Stimulated activated CD4-positive, alpha-beta T cell treated with anti-CD3 and anti-CD28 coated beads, TNF-alpha, amount 100 ng/mL, for 4 hours (primary cell): ENCODE results near the gene GIPC3.

Source experiments
- DNase-seq, 3 experiments: peaks; one replicate each; pipeline ENCODE4 v3.0.0-alpha.2; 2020; ENCODE audit warnings: low read depth in 3 of 3

GIPC3 gene

DNA sequence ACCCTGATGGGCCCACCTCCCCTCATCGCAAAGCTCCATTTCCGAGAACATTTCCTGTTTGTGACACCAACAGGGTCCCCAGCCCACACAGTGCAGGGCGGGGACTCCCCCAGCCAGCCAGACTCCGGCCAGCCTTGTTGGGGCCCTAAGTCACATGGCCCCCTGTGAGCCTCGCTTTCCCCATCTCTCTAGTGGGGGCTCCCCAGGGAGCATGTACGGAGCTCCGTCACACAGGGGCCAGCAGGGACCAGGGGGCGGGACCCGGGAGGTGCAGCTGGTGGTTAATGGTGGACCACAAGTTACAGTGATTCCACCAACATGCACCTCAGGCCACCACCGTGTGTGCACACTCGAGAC is 19.7 kb downstream of the GIPC3 start:
- no peak for DNase-seq

DNA sequence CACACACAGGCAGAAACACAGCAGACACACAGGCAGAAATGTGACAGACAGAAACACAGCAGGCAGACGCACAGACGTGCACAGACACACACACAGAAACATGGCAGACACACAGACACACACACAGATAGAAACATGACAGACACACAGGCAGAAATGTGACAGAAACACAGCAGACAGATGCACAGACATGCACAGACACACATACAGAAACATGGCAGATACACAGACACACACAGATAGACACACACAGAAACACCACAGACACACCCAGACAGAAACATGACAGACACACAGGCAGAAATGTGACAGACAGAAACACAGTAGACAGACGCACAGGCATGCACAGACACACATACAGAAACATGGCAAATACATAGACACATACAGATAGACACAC is 20.1 kb downstream of the GIPC3 start:
- no peak for DNase-seq

DNA sequence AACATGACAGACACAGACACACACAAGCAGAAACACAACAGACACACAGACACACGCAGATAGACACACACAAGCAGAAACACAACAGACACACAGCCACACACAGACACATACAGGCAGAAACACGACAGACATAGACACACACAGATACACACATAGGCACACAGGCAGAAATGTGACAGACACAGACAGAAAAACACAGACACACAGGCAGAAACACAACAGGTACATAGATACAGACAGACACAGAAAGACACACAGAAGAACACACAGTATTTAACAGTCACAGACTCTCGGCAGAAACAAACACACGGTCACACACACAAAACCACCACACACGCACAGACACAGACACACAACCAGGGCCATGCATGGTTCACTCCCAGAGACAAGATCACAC is 20.5 kb downstream of the GIPC3 start:
- no peak for DNase-seq

DNA sequence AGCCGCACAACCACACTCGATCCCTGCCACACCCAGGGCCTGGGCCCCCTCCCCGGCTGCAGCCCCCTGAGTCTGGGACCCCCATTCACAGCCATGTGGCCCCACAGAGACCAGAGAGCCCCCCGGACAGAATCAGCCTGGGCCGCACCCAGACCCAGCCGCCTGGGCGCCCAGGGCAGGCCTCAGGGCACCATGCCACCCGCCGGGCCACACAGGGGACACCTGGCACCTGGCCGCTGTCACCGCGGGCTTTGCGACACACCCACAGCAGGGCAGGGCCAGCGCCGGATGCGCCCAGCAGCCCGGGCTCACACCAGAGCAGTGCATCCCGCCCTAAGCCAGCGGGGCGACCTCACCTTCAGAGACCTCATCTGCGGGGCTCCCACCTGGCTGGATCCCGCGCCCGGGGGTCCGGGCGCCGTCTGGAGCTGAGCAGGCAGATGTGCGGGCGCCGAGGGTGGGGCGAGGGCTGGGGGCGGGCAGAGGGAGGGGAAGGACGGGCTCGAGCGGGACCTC is 21.0 kb downstream of the GIPC3 start:
- no peak for DNase-seq

DNA sequence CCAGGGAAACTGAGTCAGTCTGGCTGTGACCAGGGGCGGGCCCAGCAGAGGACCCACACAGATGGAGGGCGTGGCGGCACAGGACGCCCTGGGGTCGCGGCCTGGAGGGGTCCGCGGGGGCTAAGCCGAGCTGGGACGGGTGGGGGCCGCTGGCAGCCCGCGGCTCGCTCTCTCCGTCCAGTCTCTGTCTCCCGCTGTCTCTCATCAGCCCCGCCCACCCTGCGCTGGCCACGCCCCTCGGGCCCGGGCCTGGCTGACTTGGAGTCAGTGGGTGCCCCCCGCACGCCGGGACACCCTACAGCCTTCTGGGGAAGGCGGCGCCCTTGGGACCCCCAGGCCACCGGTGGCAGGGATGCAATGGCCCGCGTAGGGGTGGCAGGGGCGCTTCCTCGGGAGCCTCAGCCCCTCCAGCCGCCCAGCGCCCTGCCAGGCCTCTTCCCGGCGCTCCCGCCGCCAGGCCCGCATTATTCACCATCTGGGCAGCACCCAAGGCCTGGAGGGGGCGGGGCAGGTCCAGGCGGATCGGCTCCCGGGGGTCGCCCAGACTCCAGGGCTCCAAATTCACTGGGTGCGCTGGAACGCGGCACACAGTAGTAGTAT is 21.5 kb downstream of the GIPC3 start, which contains the start of gene TBXA2R:
TSS of gene TBXA2R (minus strand) at position 186 of the 600 bp plus-strand sequence. CDS start 6,241 bp downstream, outside the sequence.
- DNase-seq, result peak in 2 of 3 experiments; percentile 38 to 44

- DNase-seq, result no peak
Measured at GRCh38 chr19:3607303-3608078, 22.2 kb downstream of the GIPC3 start.

DNA sequence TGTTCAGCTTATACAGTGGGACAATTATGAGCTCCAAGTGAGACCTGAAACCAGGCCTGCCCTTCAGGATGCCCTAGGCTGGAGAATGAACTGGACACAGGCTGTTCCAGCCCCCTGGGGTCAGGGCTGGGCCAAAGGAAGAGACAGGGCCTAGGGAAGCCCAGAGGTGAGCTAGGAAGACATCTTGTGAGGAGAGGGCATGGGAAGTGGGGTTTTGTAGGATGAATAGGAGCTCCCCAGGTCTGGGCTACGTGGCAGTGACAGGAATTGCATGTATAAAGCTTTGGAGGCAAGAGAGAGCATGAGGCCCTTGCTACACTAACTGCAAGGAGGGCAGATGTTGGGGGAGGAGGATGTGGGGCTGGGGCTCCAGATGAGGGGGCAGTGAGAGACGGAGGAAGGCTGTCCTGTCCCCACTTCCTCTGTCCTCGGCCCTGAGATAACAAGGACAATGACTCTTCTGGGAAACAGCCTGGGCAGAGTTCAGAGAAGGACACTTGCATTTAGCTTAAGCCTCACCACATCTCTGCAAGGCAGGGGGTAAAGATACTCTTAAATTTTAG is 22.9 kb downstream of the GIPC3 start:
- DNase-seq, result no peak

DNA sequence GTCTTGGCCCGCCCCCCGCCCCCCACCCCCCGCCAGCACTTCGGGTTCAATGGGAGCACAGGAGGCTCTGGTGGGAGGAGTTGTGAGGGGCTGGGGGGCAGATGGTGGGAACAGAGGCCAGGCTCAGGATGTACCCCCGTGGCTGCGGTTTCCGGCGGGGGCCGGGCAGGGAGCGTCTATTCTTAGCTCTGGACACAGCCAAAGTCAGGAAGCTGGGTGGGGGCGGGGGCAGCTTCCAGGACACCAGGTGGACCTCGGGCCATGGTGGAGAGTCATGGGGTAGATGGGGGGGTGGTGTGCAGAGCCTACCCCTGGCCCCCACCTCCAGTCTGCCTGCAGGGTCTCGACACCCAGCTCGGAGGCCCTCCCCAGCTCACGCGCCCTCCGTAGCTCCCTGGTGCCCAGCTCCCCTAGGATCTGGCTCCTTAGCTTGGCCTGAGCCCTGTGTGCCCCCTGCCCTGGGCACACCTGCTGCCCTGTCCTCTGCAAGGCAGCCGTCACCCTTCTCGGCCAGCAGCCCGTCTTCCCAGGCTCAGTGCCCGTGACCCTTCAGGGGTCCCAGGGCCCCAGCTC is 23.6 kb downstream of the GIPC3 start:
- no peak for DNase-seq

DNA sequence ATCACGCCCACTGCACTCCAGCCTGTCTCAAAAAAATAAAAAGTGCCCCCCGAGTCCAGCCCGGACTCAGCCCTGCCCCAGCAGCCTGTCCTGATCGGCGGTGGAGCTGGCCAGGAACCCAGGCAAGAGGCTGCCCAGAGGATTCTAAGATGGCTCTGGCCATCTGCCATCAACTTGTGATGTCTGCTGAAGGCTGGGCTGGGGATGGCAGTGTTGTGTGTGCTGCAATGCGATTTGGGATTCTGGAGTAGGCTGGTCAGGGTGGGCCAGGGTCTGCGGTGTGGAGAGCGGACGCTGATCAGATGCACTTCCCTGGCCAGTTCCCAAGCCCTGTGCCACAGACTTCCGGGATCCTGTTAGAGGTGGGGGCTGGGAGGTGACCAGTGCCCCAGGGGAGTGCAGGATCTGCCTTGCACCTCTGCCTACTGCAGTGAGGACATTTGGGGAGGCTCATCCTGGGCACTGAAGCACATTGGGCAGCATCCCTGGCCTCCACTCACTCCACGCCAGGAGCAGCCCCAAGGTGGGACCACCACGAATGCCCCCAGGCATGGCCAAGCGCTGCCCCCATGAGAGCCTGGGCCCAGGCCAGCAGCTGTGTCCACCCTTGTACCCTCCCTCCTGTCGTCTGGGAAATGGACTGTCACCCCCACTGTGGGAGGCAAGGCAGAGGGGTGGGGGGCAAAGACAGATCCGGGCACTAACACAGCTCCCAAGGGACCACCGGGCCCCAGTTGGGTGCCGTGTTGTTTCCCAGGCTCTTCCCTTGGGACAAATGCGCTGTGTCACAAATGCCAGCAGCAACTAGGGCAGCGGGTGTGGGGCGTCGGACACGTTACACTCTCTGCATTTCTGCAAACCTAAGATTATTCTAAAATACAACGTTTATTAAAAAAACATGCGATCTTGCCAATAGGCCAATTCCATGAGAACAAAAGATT is 24.8 kb downstream of the GIPC3 start:
- DNase-seq, result no peak

DNA sequence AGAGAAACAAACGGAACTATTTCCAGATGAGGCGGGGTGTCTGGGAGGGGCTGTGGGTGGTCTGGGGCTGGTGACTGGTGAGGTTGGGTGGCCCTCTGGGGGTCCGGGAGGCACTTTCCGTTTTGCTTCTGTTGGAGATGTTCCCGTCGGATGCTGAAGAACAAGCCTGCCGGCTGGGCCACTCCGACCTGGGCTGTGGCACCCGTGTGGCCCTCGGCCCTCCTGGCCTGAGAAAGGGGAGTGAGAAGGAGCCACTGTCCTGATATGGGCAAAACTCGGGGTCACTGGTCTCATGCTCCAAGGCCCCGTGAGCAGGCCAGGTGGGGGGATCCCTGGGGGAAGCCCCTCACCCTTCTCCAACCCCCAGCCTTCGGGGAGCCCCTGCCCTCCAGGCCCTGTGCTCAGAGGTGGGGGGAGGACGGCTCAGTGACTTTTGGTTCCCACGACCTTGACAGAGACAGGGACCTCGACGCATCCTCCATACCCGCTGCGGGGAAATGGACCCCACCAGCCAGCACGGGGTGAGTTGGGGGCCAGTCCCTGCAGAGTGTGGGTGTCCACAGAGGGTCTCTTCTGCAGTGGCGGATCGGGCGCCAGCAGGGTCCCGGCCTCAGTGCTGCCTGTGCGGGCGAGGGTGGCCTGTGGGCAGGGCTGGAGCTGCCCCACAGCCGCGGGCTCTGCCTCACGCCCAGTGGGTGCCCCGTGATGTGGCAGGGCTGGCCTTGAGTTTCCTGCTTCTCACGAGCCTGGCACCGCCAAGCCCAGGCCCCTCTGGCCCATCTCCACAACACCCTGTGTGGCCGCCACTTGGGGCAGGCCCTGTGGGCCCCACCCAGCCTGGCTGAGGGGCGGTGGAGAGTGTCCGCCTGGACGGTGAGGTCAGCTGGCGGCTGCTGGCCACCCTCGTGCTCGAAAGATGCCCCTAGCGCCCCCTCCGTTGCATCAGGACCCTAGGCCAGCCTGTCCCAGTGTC is 25.8 kb downstream of the GIPC3 start:
- DNase-seq, result no peak

GRCh38 chr19:3611841-3612240 is 26.6 kb downstream of the GIPC3 start:
- DNase-seq, result no peak

DNA sequence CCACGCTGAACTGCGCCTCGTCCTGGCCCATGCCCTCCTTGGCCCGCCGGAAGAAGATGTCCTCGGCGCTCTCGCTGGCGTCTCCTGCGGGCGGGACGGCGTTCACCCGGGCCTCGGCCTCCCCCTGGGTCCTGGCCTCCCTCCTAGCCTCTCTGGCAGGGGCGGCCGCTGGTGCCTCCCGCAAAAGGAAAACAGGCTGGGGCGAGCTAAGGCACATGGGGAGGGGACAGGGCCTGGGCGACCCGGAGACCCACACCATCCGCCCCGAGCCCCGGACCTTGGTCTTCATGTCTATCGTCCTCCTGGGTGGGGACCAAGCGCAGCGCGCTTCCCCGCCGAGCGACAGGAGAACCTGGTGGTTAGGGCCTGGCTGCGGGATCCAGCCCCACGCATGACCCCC is 27.1 kb downstream of the GIPC3 start:
- no peak for DNase-seq

DNA sequence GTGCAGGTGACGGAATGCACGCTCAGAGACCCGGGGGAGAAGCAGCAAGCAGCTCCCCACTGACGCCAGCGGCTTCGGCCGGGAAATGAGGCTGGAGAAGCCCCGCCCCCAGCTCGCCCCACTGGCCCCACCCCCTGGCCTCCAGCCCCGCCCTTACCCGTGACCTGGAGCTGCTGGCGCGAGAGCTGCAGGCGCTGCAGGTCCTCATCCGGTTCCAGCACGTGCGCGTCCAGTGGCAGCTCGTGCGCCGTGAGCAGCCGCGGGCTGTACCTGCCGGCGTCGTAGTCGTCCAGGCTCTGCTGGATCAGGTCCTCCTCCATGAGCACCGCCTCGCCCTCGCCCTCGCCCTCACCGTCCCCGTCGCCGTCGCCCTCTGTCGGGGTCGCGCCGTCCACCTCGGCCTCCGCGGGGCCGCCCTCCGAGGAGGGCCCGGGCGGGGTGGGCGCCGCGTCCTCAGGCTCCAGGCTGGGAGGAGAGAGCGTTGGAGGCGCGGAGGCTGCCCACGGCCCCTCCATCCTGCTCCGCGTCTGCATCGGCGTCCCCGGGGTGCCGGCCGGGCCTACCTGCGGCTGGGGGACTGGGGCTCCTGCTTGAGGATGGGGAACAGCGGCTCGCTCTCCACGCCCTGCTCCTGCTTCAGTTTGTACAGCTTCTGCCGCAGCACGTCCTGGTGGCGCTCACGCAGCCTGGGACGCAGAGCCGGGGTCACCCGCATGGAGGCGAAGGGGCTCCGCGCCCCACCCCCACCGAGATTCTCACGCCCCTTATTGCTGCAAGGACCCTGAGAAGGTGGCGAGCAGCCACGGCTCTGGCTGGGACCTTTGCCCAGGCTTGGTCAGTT is 27.8 kb downstream of the GIPC3 start:
- no peak for DNase-seq

GRCh38 chr19:3613818-3614661 is 28.8 kb downstream of the GIPC3 start:
- DNase-seq, result no peak

GRCh38 chr19:3614858-3615505 is 29.7 kb downstream of the GIPC3 start:
- no peak for DNase-seq

DNA sequence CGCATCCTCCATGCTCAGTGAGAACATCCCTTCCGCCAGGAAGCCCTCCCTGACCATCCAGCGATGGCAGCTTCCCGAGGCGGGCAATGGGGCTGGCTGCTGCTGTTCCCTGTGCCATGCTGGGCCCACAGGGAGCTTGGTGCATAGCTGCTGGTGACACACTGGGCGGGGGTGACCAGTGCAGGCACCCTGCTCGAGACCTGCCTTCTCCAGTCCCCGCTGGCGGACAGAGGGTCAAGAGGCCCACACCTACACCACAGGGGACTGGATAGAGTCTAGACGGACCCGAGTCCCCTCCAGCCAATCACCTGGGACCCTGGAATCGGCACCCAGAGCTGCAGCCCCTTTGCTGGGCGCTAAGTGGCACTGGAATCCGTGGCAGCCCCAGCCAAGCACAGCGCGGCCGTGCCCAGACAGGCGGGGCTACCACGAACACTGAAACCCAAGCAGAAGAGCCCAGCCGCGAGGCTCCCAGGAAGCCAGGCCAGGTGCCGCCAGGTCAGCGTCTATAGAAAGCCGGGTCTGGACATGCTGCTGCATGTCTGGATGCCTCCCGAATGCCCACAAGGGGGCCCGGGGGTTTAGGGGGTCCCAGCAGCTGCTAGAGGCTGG is 30.4 kb downstream of the GIPC3 start:
- no peak for DNase-seq

- DNase-seq, result no peak
Measured at GRCh38 chr19:3617463-3617862, 32.2 kb downstream of the GIPC3 start.
